GM21381 (cell line): ENCODE measurements around the gene MAK.
"Not testable (repeated sequence)": the region's sequence is repeated elsewhere in the genome, so short reads cannot be mapped to it uniquely, and the experiment has no call there.

Experiments
- ATAC-seq: cut with Tn5 transposase; IDR thresholded peaks from one replicate; pipeline ENCODE4 v1.9.1; 2021; ENCODE audit warnings: mild to moderate bottlenecking, moderate library complexity; ENCODE audit not compliant: unreplicated experiment

Gene MAK

GRCh38 chr6:10792101-10792500 lies 46.2 kb downstream of the MAK start:
- ATAC-seq: no peak

DNA sequence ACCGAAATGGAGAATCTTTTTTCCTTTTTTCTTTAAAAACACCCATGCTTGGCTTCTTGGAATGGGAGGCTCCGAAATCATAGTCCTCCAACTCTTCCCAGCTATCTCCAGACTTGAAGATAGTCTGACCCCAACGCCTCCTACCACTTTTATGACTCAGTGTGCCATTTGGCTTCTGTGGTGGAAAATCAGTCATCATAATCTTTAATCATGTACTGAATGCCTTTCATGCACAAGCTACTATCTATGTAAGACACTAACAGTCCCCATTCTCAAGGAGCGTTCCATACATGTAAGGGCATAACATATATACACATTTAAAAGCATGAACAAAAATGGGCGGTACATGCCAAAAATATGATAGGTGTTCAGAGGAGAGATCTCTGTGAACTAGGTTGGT lies 46.7 kb downstream of the MAK start:
- no peak for ATAC-seq

- ATAC-seq: no peak
Measured at GRCh38 chr6:10779076-10779475, 59.3 kb downstream of the MAK start.

GRCh38 chr6:10778230-10778629 lies 60.1 kb downstream of the MAK start:
- ATAC-seq: no peak

DNA sequence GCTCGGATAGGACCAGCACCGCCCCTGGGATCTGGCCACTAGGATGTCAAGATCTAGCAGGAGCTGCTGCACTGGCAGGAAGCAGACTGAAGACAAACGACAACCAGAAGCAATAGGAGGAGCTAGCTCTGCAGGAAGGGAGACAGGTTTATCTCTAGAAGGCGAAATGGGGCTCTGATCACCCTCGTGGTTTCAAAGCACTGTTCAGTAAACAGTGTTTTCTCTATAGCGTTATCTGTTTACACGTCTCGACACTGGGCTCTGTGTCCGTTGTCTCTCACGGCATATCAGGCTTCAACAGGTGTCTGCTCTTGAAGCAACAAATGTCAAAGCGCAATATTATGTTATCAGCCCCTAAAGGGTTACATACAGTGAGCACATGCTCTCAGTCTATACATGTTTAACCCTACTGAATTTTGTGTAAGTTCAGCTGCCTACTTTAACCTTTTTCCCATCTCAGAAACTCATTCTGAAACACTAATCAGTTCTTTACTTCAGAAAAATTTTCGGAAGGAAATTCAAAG lies 66.9 kb downstream of the MAK start:
- no peak for ATAC-seq

GRCh38 chr6:10769419-10769818 lies 68.9 kb downstream of the MAK start:
- no peak for ATAC-seq

GRCh38 chr6:10763006-10763405 lies 75.3 kb downstream of the MAK start:
- no peak for ATAC-seq

GRCh38 chr6:10759884-10760329 lies 78.4 kb downstream of the MAK start:
- no peak for ATAC-seq

DNA sequence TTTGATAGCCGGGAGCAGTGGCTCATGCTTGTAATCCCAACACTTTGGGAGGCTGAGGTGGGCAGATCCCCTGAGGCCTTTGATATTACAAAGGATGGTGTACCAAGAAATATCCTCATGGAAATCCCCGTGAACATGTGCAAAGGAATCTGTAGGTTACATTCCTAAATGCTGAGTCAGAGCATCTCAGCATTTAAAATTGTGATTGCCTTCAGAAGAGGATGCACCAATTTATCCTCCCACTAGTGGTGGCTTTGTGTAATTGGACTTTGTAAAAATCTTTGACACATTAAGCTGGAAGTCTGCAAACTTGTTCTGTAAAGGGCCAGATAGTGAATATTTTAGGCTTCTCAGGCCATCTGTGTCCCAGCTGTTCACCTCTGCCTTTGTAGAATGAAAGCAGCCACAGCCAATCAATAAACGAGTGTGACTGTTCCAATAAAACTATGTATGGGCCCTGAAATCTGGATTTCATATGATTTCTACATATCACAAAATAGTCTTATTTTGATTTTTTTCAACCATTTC lies 79.0 kb downstream of the MAK start:
- ATAC-seq: peak; percentile 62

DNA sequence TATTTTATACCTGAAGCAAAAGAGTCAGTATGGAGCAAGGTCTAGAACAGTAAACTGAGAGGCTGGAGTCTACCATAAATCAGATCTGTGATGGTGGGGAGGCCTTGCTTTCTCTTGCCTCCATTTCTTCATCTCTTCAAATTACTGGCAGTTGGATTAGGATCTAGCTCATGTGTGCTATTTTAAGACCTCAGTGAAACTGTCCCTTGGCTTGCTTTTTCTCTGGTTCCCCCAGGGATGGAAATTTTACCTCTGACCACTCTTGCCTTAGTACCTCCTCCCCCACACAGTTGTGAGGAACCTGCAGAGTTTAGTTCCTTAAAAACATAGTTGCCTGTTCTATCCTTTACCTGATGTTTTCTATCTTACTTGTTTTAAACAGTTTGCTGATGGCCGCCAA lies 82.3 kb downstream of the MAK start:
- ATAC-seq: no peak

- not testable (repeated sequence) for ATAC-seq
Measured at GRCh38 chr6:10751757-10752156, 86.6 kb downstream of the MAK start.

- ATAC-seq: not testable (repeated sequence)
Measured at GRCh38 chr6:10750568-10750967, 87.8 kb downstream of the MAK start.

DNA sequence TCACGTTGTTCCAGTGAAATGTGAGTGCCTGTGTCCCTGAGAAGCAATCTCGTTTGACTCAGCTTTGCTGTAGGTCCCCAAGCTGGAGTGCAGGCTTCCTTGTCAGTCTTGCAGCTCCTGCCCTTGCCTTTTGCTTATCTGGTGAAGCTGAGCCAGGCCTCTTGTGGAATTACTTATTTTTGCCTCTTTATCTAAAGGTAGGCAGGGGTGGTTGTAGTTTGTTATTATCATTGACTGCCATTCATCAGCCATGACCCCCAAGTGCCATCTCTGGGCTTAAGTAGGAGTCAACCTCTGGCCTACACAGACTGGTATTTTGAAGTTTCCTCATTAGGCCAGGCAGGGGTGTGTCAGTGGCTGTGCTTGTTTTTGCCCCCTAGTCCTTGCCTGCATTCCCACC lies 88.6 kb downstream of the MAK start:
- ATAC-seq: no peak

- ATAC-seq: peak; percentile 97
Measured at GRCh38 chr6:10747251-10747972, 90.9 kb downstream of the MAK start, which contains the start of gene TMEM14B. TMEM14B (plus strand) TSS chr6:10747805; CDS start chr6:10749246, 1,441 bp downstream.

DNA sequence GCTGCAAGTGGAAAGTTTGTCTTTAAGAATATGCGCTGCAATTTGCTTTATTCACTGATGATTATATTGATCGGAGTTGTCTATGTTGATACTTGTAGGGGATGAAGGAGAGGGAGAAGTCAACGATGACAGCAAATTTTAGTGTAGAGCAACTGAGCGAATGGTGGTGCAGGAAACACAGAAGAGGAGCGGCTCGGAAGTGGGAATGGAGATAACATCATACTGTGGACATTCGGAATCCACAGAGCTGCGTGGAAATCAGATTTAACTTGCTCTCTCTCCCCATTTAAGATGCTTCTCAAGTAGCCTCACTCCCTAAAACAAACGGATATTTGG lies 91.5 kb downstream of the MAK start:
- ATAC-seq: no peak

DNA sequence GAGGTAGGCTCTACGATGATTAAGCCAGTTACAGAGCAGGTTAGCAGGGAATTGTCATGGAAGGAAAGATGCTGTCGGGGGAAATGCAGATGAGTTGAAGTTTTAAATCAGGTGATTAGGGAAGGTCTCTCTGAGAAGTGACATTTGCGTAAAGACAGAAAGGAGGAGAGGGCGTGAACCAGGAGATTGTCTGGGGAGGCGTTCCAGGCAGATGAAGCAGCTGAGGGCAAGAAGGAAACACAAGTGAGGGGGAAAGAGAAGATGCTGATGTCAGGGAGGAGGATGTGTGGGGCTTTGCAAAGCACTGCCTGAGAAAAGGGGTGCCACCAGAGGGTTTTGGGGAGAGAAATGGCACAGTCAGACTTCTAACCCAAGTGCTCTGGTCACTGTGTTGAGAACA lies 93.2 kb downstream of the MAK start:
- ATAC-seq: no peak

- no peak for ATAC-seq
Measured at GRCh38 chr6:10743515-10743914, 94.8 kb downstream of the MAK start.

DNA sequence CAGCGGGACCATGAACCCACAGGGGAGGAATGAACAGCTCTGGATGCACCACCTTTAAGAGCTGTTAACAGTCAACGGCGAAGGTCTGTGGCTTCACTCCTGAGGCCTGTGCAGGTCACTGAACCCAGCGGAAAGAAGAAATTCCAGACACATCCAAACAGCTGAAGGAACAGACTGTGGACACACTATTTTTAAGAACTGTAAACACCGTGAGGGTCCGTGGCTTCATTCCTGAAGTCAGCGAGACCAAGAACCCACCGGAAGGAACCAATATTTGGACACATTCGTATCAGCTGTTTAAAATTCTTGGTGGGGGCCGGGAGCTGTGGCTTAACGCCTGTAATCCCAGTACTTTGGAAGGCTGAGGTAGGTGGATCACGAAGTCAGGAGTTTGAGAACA lies 96.1 kb downstream of the MAK start:
- no peak for ATAC-seq

DNA sequence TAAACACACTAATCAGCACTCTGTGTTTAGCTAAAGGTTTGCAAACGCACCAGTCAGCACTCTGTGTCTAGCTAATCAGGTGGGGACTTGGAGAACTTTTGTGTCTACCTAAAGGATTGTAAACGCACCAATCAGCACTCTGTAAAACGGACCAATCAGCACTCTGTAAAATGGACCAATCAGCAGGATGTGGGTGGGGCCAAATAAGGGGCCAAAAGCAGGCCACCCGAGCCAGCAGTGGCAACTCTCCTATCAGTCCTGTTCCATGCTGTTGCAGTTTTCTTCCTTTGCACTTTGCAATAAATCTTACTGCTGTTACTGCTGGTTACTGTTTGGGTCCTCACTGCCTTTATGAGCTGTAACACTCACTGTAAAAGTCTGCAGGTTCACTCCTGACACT lies 96.7 kb downstream of the MAK start:
- not testable (repeated sequence) for ATAC-seq

- no peak for ATAC-seq
Measured at GRCh38 chr6:10740061-10740460, 98.3 kb downstream of the MAK start.

DNA sequence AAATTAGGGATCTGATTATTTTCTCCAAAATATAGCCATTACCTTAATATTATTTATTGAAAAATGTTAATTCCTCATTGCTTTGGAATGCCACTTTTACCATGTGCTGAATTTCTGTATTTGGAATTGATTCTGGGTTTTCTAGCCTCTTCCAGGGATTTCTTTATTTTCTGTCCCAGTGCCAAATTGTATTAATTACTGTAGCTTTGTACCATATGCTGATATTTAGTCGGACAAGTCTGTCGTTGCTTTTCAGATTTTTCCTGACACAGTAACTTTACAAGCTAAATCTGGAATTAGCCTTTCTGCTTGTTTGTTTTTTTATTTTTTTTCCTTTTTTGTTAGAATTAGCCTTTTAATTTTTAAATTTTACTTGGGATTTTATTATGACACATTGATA lies 101.6 kb downstream of the MAK start:
- ATAC-seq: no peak

DNA sequence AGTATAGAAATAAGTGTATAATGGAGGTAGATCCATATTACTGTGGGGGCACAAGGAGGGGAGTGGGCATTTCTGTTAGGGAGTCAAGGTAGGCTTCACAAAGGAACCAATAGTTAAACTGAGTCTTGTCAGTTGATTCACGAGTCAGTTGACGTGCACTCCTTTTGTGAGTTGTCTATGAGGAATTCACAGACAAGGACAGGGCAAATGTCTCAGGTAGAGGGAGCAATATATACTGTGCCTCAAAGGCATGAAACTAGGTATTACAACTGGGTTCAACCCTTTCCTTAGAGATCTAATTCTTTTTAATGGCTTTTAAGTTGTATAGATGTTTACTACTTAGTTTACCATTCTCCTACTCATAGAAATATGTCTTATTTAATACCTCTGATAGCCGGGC lies 104.5 kb downstream of the MAK start:
- ATAC-seq: no peak
